HG03097 (cell line): ENCODE results near the gene EIF6.
"Not testable (repeated sequence)": the region's sequence is repeated elsewhere in the genome, so short reads cannot be mapped to it uniquely, and the experiment has no call there.

Source experiments
- ATAC-seq: cut with Tn5 transposase; IDR thresholded peaks from one replicate; pipeline ENCODE4 v1.9.1; 2021; ENCODE audit not compliant: unreplicated experiment, low FRiP score

The EIF6 gene

GRCh38 chr20:35263532-35264341 is 20.8 kb downstream of the EIF6 start:
- ATAC-seq, result no peak

GRCh38 chr20:35262731-35263531 is 21.6 kb downstream of the EIF6 start:
- not testable (repeated sequence) for ATAC-seq

- ATAC-seq, result not testable (repeated sequence)
Observed at GRCh38 chr20:35262321-35262720, 22.3 kb downstream of the EIF6 start.

- ATAC-seq, result no peak
Observed at GRCh38 chr20:35260426-35260825, 24.1 kb downstream of the EIF6 start.

- no peak for ATAC-seq
Observed at GRCh38 chr20:35257175-35257909, 27.2 kb downstream of the EIF6 start.

GRCh38 chr20:35254448-35254999 is 30.0 kb downstream of the EIF6 start:
- no peak for ATAC-seq

GRCh38 chr20:35253010-35253409 is 31.6 kb downstream of the EIF6 start:
- ATAC-seq, result no peak

GRCh38 chr20:35252598-35252997 is 32.0 kb downstream of the EIF6 start:
- not testable (repeated sequence) for ATAC-seq

GRCh38 chr20:35252037-35252461 is 32.5 kb downstream of the EIF6 start:
- peak; percentile 81 for ATAC-seq

- ATAC-seq, result no peak
Observed at GRCh38 chr20:35251613-35251940, 33.0 kb downstream of the EIF6 start.

- no peak for ATAC-seq
Observed at GRCh38 chr20:35248641-35249475, 35.7 kb downstream of the EIF6 start.

GRCh38 chr20:35246723-35247122 is 37.8 kb downstream of the EIF6 start:
- ATAC-seq, result no peak

GRCh38 chr20:35243986-35244385 is 40.6 kb downstream of the EIF6 start:
- ATAC-seq, result no peak

- no peak for ATAC-seq
Observed at GRCh38 chr20:35243317-35243716, 41.3 kb downstream of the EIF6 start.

GRCh38 chr20:35240811-35241293 is 43.7 kb downstream of the EIF6 start:
- no peak for ATAC-seq

- ATAC-seq, result no peak
Observed at GRCh38 chr20:35240083-35240810, 44.3 kb downstream of the EIF6 start.

- no peak for ATAC-seq
Observed at GRCh38 chr20:35238735-35239134, 45.8 kb downstream of the EIF6 start.

GRCh38 chr20:35238170-35238569 is 46.4 kb downstream of the EIF6 start:
- no peak for ATAC-seq

GRCh38 chr20:35237486-35237885 is 47.1 kb downstream of the EIF6 start:
- no peak for ATAC-seq
